H1 (cell line): ENCODE measurements around the gene COL4A3. TPM values are rescaled to one million over a fixed set of nuclear protein-coding genes. Genes with fewer than 3 reads are reported as not detected.

ENCODE experiments used
- CTCF ChIA-PET: fragments of 300-600 bp; sonication (Branson Sonifier 250); formaldehyde crosslinking; loops from one replicate; lab custom pipeline; 2021; ENCODE audit not compliant: partially characterized antibody; lab: Charles Lee
- POLR2A ChIA-PET: fragments of 300-600 bp; sonication (Branson Sonifier 250); formaldehyde crosslinking; loops from one replicate; lab custom pipeline; 2021; ENCODE audit warnings: inconsistent platforms; ENCODE audit not compliant: partially characterized antibody; lab: Charles Lee
- DNase-seq, 2 experiments: peaks; one replicate each; pipeline versions ENCODE4 v3.0.0 to v3.0.0-alpha.2; 2010 to 2022; ENCODE audit warnings: low spot score in 2 of 2, low read depth in 1 of 2, mixed read lengths in 1 of 2
- FAIRE-seq: peaks from 2 replicates; lab custom pipeline; 2011; peaks lifted over from hg19 to GRCh38; lab: Jason Lieb, UNC
- H2AFZ ChIP-seq: 2 replicates; pipeline ENCODE4 v1.8.1; 2012; ENCODE audit warnings: low read length, inconsistent platforms
- H2AK5ac ChIP-seq: 2 replicates; pipeline ENCODE4 v1.6.1; 2013; ENCODE audit warnings: low read depth, low read length
- H2BK120ac ChIP-seq: replicated peaks from 2 replicates; pipeline ENCODE3; 2013; ENCODE audit warnings: low read depth, low read length, inconsistent platforms
- H2BK12ac ChIP-seq: 2 replicates; pipeline ENCODE4 v1.6.1; 2013; ENCODE audit warnings: low read depth, low read length
- H2BK15ac ChIP-seq: 2 replicates; pipeline ENCODE4 v1.6.1; 2013; ENCODE audit warnings: low read length
- H2BK20ac ChIP-seq: 2 replicates; pipeline ENCODE4 v1.6.1; 2013; ENCODE audit warnings: low read length
- H2BK5ac ChIP-seq: 2 replicates; pipeline ENCODE4 v1.6.1; 2013; ENCODE audit warnings: low read depth, low read length
- H3K14ac ChIP-seq: 2 replicates; pipeline ENCODE4 v1.6.1; 2013; ENCODE audit warnings: inconsistent platforms; ENCODE audit not compliant: insufficient read length
- H3K18ac ChIP-seq: 2 replicates; pipeline ENCODE4 v1.6.1; 2013; ENCODE audit warnings: low read length; ENCODE audit errors: extremely low read depth
- H3K23ac ChIP-seq: 2 replicates; pipeline ENCODE4 v1.6.1; 2013; ENCODE audit warnings: inconsistent platforms; ENCODE audit not compliant: insufficient read length
- H3K23me2 ChIP-seq: 2 replicates; pipeline ENCODE4 v1.6.1; 2013; ENCODE audit warnings: low read depth, low read length
- H3K27ac ChIP-seq: 2 replicates; pipeline ENCODE4 v1.6.1; 2011; ENCODE audit warnings: low read depth, low read length, inconsistent platforms
- H3K27me3 ChIP-seq, 4 experiments: replicated peaks in 1 of 4; 1 replicate in 1 of 4; 2 replicates in 3 of 4; pipeline versions ENCODE4 v1.6.1 to v1.8.1; 2011 to 2013; ENCODE audit warnings: low read length in 3 of 4, mild to moderate bottlenecking in 3 of 4, inconsistent platforms in 2 of 4, mixed read lengths in 2 of 4, moderate library complexity in 1 of 4; ENCODE audit not compliant: control insufficient read depth in 3 of 4, insufficient read depth in 3 of 4; ENCODE audit errors: extremely low read depth in 1 of 4
- H3K36me3 ChIP-seq, 4 experiments: 2 replicates each; pipeline versions ENCODE4 v1.6.1 to v1.8.1; 2011 to 2013; ENCODE audit warnings: mild to moderate bottlenecking in 4 of 4, low read length in 3 of 4, moderate library complexity in 2 of 4, control low read depth in 1 of 4, inconsistent platforms in 1 of 4; ENCODE audit not compliant: insufficient read depth in 4 of 4, control insufficient read depth in 2 of 4
- H3K4ac ChIP-seq: replicated peaks from 2 replicates; pipeline ENCODE3; 2013; ENCODE audit warnings: low read length, low read depth, mixed read lengths, inconsistent platforms; ENCODE audit not compliant: insufficient read length
- H3K4me1 ChIP-seq, 4 experiments: replicated peaks in 1 of 4; 1 replicate in 1 of 4; 2 replicates in 3 of 4; pipeline versions ENCODE4 v1.6.1 to v1.8.1; 2011 to 2013; ENCODE audit warnings: low read length in 3 of 4, inconsistent platforms in 2 of 4, mixed read lengths in 1 of 4; ENCODE audit not compliant: insufficient read depth in 4 of 4, control insufficient read depth in 3 of 4
- H3K4me2 ChIP-seq, 2 experiments: 2 replicates each; pipeline versions ENCODE4 v1.6.1 to v1.8.1; 2011 to 2013; ENCODE audit warnings: low read depth in 2 of 2, low read length in 2 of 2, control low read depth in 1 of 2, inconsistent platforms in 1 of 2, mild to moderate bottlenecking in 1 of 2; ENCODE audit not compliant: insufficient read depth in 1 of 2
- H3K4me3 ChIP-seq, 4 experiments: fragments of 200-600, 300-600 bp in 1 of 4; sonication (generic), shearing (Covaris generic), sonication (Bioruptor Twin) in 1 of 4; 2 replicates each; pipeline versions ENCODE4 v1.5.1 to v1.8.1; 2011 to 2016; ENCODE audit warnings: low read length in 4 of 4, low read depth in 3 of 4, control low read depth in 2 of 4, inconsistent platforms in 2 of 4, mild to moderate bottlenecking in 2 of 4, mixed read lengths in 1 of 4, moderate library complexity in 1 of 4; ENCODE audit not compliant: insufficient read depth in 2 of 4; ENCODE audit errors: extremely low read depth in 1 of 4
- H3K56ac ChIP-seq: replicated peaks from 2 replicates; pipeline ENCODE3; 2013; ENCODE audit warnings: low read depth, mild to moderate bottlenecking, mixed read lengths, low read length, inconsistent platforms; ENCODE audit not compliant: insufficient read length
- H3K79me1 ChIP-seq: 2 replicates; pipeline ENCODE4 v1.6.1; 2013; ENCODE audit warnings: low read depth, low read length, control low read depth
- H3K79me2 ChIP-seq, 2 experiments: 2 replicates each; pipeline versions ENCODE4 v1.6.1 to v1.8.1; 2012 to 2013; ENCODE audit warnings: low read length in 2 of 2, mild to moderate bottlenecking in 2 of 2, inconsistent platforms in 1 of 2; ENCODE audit not compliant: insufficient read depth in 2 of 2, control insufficient read depth in 1 of 2
- H3K9ac ChIP-seq, 4 experiments: replicated peaks in 1 of 4; 1 replicate in 1 of 4; 2 replicates in 3 of 4; pipeline versions ENCODE4 v1.6.1 to v1.8.1; 2011 to 2013; ENCODE audit warnings: low read depth in 3 of 4, low read length in 3 of 4, control low read depth in 2 of 4, mild to moderate bottlenecking in 2 of 4, moderate library complexity in 2 of 4, inconsistent platforms in 1 of 4; ENCODE audit errors: extremely low read depth in 1 of 4
- H3K9me3 ChIP-seq, 2 experiments: 2 replicates each; pipeline versions ENCODE4 v1.6.1 to v1.8.1; 2012 to 2013; ENCODE audit warnings: mild to moderate bottlenecking in 2 of 2, moderate library complexity in 2 of 2, control low read depth in 1 of 2, inconsistent platforms in 1 of 2, low read depth in 1 of 2, low read length in 1 of 2, mixed read lengths in 1 of 2; ENCODE audit not compliant: insufficient read depth in 2 of 2
- H4K20me1 ChIP-seq, 2 experiments: replicated peaks in 1 of 2; 2 replicates each; pipeline versions ENCODE3 to v1.8.1; 2011 to 2013; ENCODE audit warnings: inconsistent platforms in 2 of 2, low read length in 2 of 2, mild to moderate bottlenecking in 1 of 2; ENCODE audit not compliant: insufficient read depth in 2 of 2, control insufficient read depth in 1 of 2
- H4K5ac ChIP-seq: 2 replicates; pipeline ENCODE4 v1.6.1; 2013; ENCODE audit warnings: low read length, low read depth, mixed read lengths, inconsistent platforms; ENCODE audit not compliant: insufficient read length
- H4K8ac ChIP-seq: 2 replicates; pipeline ENCODE4 v1.8.0; 2013; ENCODE audit warnings: mild to moderate bottlenecking, moderate library complexity, low read length, inconsistent platforms; ENCODE audit not compliant: insufficient read depth; ENCODE audit errors: extremely low read depth
- H4K91ac ChIP-seq: replicated peaks from 2 replicates; pipeline ENCODE3; 2013; ENCODE audit warnings: low read length, mixed read lengths, inconsistent platforms; ENCODE audit not compliant: insufficient read length
- CEBPB ChIP-seq: IDR thresholded peaks from 2 replicates; pipeline ENCODE4 v1.6.1; 2012; ENCODE audit warnings: low read depth, low read length
- CREB1 ChIP-seq: IDR thresholded peaks from 2 replicates; pipeline ENCODE4 v1.6.1; 2012; ENCODE audit warnings: inconsistent platforms
- E2F6 ChIP-seq: IDR thresholded peaks from 2 replicates; pipeline ENCODE4 v1.6.1; 2012; ENCODE audit warnings: inconsistent platforms
- EGR1 ChIP-seq: IDR thresholded peaks from 2 replicates; pipeline ENCODE4 v1.6.1; 2011; ENCODE audit warnings: low read depth, low read length, borderline replicate concordance
- EP300 ChIP-seq, 2 experiments: IDR thresholded peaks; 1 replicate in 1 of 2; 2 replicates in 1 of 2; pipeline ENCODE4 v1.6.1; 2011 to 2012; ENCODE audit warnings: low read depth in 2 of 2, low read length in 2 of 2, mild to moderate bottlenecking in 2 of 2, borderline replicate concordance in 1 of 2, inconsistent platforms in 1 of 2, moderate library complexity in 1 of 2
- GABPA ChIP-seq: IDR thresholded peaks from 2 replicates; pipeline ENCODE4 v1.6.1; 2011; ENCODE audit warnings: mild to moderate bottlenecking, low read length, moderate library complexity, borderline replicate concordance; ENCODE audit not compliant: insufficient read depth
- GTF2F1 ChIP-seq: IDR thresholded peaks from 2 replicates; pipeline ENCODE4 v1.6.1; 2012; ENCODE audit warnings: low read depth, low read length, improper control_type of control experiment, borderline replicate concordance
- HDAC6 ChIP-seq: IDR thresholded peaks from one replicate; pipeline ENCODE4 v1.7.1; 2012; ENCODE audit warnings: low read depth, mild to moderate bottlenecking, inconsistent platforms, low read length, moderate library complexity
- SIN3A ChIP-seq, 2 experiments: IDR thresholded peaks in 1 of 2; conservative IDR thresholded peaks in 1 of 2; 2 replicates each; pipeline ENCODE4 v1.6.1; 2011 to 2012; ENCODE audit warnings: low read length in 2 of 2, improper control_type of control experiment in 1 of 2, low read depth in 1 of 2, mild to moderate bottlenecking in 1 of 2
- SP4 ChIP-seq: IDR thresholded peaks from 2 replicates; pipeline ENCODE4 v1.6.1; 2012; ENCODE audit warnings: low read length, inconsistent platforms
- TAF1 ChIP-seq: IDR thresholded peaks from 2 replicates; pipeline ENCODE4 v1.6.1; 2011; ENCODE audit warnings: mild to moderate bottlenecking, low read depth, low read length
- TAF7 ChIP-seq: optimal IDR thresholded peaks from 2 replicates; pipeline ENCODE3; 2011; ENCODE audit warnings: low read depth, mild to moderate bottlenecking, inconsistent platforms, low read length, moderate library complexity, borderline replicate concordance
- TBP ChIP-seq: IDR thresholded peaks from 2 replicates; pipeline ENCODE4 v1.6.1; 2011; ENCODE audit warnings: low read depth, low read length, improper control_type of control experiment
- ZNF274 ChIP-seq: IDR thresholded peaks from 2 replicates; pipeline ENCODE4 v1.7.0; 2012; ENCODE audit warnings: low read length, borderline replicate concordance; ENCODE audit errors: extremely low read depth
- WGBS, 2 experiments: shearing (Covaris generic) in 1 of 2; methylation state at CpG; one replicate each; pipeline versions ENCODE4 v1.1.6 to v1.1.7; 2013 to 2015; ENCODE audit warnings: low lambda C conversion rate in 2 of 2, mixed read lengths in 2 of 2, inconsistent platforms in 1 of 2, low coverage in 1 of 2, missing lambda C conversion rate in 1 of 2; ENCODE audit not compliant: insufficient replicate concordance in 2 of 2, insufficient coverage in 1 of 2, insufficient read length in 1 of 2; ENCODE audit errors: extremely low coverage in 1 of 2, missing lambda C conversion rate in 1 of 2; 5-methylcytosine and 5-hydroxymethylcytosine counted together
- polyA plus RNA-seq, 7 experiments: library from polyadenylated mRNA; depleted of rRNA in 3 of 7; stranded (reverse) in 5 of 7; unstranded in 2 of 7; fragments of >200 nt in 5 of 7; fragments of 200-250 nt in 2 of 7; gene quantifications; 1 replicate in 5 of 7; 2 replicates in 1 of 7; 4 replicates in 1 of 7; pipeline versions ENCODE4 v1.2.1 to v1.2.3, GENCODE V29; 2011 to 2013; ENCODE audit warnings: missing spikeins in 2 of 7, mixed read lengths in 2 of 7
- total RNA-seq: library from RNA; stranded (reverse); fragmentation: NEBNext Ultra II Directional; extraction: Animal tissue kit (Norgen Biotek cat#: 25700); gene quantifications from 2 replicates; pipeline ENCODE4 v1.2.1, GENCODE V29; 2021

Gene COL4A3
- total and polyA plus RNA-seq, 2 of the 8 experiments (the other 6 are each of a cell fraction or from before 2014, with no cell fraction given): 0.12 to 0.17 TPM

GRCh38 chr2:227234429-227234828 is 70.0 kb downstream of the COL4A3 start:
- CTCF ChIA-PET: interaction anchor here (0.8 kb wide), 1 partner anchor 98 kb away, joined by 3 read pairs; no protein-coding TSS in a partner anchor
- no peak for FAIRE-seq
- no peak for DNase-seq
- TF ChIP-seq TAF1 (no peak), SIN3A (conservative IDR thresholded peaks at IDR 0.05 in 1 of 2, IDR thresholded peaks at IDR 0.05 in 1 of 2; ENCODE audit: low read depth in 1 of 2, low read length in 2 of 2) (no peak), ZNF274 (no peak), GTF2F1 (no peak), CEBPB (no peak), EGR1 (no peak), TBP (no peak), CREB1 (no peak), SP4 (no peak), E2F6 (no peak), HDAC6 (no peak), EP300 (IDR thresholded peaks at IDR 0.05; ENCODE audit: borderline replicate concordance in 1 of 2, low read depth in 2 of 2, low read length in 2 of 2) (no peak), GABPA (no peak), TAF7 (no peak)

More at GRCh38 chr2:227234429-227234828, 70.0 kb downstream of the COL4A3 start:
- no peaks in the 10 kb centered on the region for H3K79me1 ChIP-seq
- H2BK5ac ChIP-seq: no peak overlapping the region
- H2BK20ac ChIP-seq: no peak overlapping the region
- no peak overlapping the region for H3K56ac ChIP-seq
- H3K4ac ChIP-seq: no peak overlapping the region
- no peak overlapping the region for H3K9ac ChIP-seq
- no peak overlapping the region for H3K14ac ChIP-seq
- no peak overlapping the region for H2BK120ac ChIP-seq
- POLR2A ChIA-PET: no interaction called here
- no peak overlapping the region for H2BK12ac ChIP-seq
- no peak overlapping the region for H4K5ac ChIP-seq
- H4K91ac ChIP-seq: no peak overlapping the region
- H2AK5ac ChIP-seq: no peak overlapping the region
- H3K27ac ChIP-seq: no peak overlapping the region
- no peaks in the 10 kb centered on the region for H3K9me3 ChIP-seq
- H3K27me3 ChIP-seq: no peaks in the 10 kb centered on the region
- H3K23me2 ChIP-seq: no peaks in the 10 kb centered on the region; the same call in 1 of the 2 replicates
- H4K20me1 ChIP-seq: no peaks in the 10 kb centered on the region
- no peaks in the 10 kb centered on the region for H3K4me1 ChIP-seq
- H2BK15ac ChIP-seq: no peak overlapping the region
- no peak overlapping the region for H3K4me3 ChIP-seq
- H3K18ac ChIP-seq: no peak overlapping the region
- no peak overlapping the region for H4K8ac ChIP-seq
- H3K23ac ChIP-seq: no peak overlapping the region
- no peak overlapping the region for H2AFZ ChIP-seq
- H3K4me2 ChIP-seq: no peak overlapping the region
- H3K79me2 ChIP-seq: no peaks in the 10 kb centered on the region
- 93% methylated on average over 2 of the region's 2 CpGs; no CpG with 5 or more reads in 1 of the 2 experiments for WGBS, 2 experiments
- H3K36me3 ChIP-seq: no peaks in the 10 kb centered on the region
